Measurements from ENCODE around the gene MAMSTR.

MAMSTR gene

GRCh38 chr19:48735031-48735615 lies 15.6 kb upstream of the MAMSTR start:
- Histone ChIP-seq H3K27ac (ENCODE audit: low read depth, low read length) (no peak overlapping the region), H3K4me3 (ENCODE audit: low read depth in 1 of 5, low read length in 5 of 5) (no peak overlapping the region)

GRCh38 chr19:48734625-48735024 lies 15.1 kb upstream of the MAMSTR start:
- Histone ChIP-seq H3K9ac (ENCODE audit: low read length in 5 of 5) (no peak overlapping the region), H3K36me3 (ENCODE audit: control insufficient read depth in 5 of 5, insufficient read depth in 5 of 5, low read length in 5 of 5) (peaks cover 0 to 13% (median 8%) of the 10 kb centered on the region in 5 donors), H3K27ac (ENCODE audit: low read depth, low read length) (no peak overlapping the region), H3K27me3 (ENCODE audit: control insufficient read depth in 5 of 5, insufficient read depth in 4 of 5, low read length in 5 of 5) (peaks cover 0 to 10% (median 7%) of the 10 kb centered on the region in 5 donors), H3K4me1 (ENCODE audit: control insufficient read depth in 5 of 5, insufficient read depth in 5 of 5, low read length in 5 of 5) (peaks cover 2 to 19% (median 10%) of the 10 kb centered on the region in 5 donors), H3K9me3 (ENCODE audit: control insufficient read depth in 5 of 5, low read length in 5 of 5) (no peaks in the 10 kb centered on the region), H3K4me3 (ENCODE audit: low read depth in 1 of 5, low read length in 5 of 5) (no peak overlapping the region)

More at GRCh38 chr19:48735031-48735615, 15.6 kb upstream of the MAMSTR start:
- Histone ChIP-seq H3K36me3 (ENCODE audit: control insufficient read depth in 5 of 5, insufficient read depth in 5 of 5, low read length in 5 of 5) (peaks cover 0 to 13% (median 8%) of the 10 kb centered on the region in 5 donors), H3K9ac (ENCODE audit: low read length in 5 of 5) (no peak overlapping the region), H3K4me1 (ENCODE audit: control insufficient read depth in 5 of 5, insufficient read depth in 5 of 5, low read length in 5 of 5) (peaks cover 2 to 21% (median 10%) of the 10 kb centered on the region in 5 donors), H3K27me3 (ENCODE audit: control insufficient read depth in 5 of 5, insufficient read depth in 4 of 5, low read length in 5 of 5) (peaks cover 0 to 10% (median 10%) of the 10 kb centered on the region in 5 donors), H3K9me3 (ENCODE audit: control insufficient read depth in 5 of 5, low read length in 5 of 5) (no peaks in the 10 kb centered on the region)

GRCh38 chr19:48731452-48731851 lies 11.9 kb upstream of the MAMSTR start:
- peaks cover 0 to 10% (median 7%) of the 10 kb centered on the region in 5 donors for H3K27me3 ChIP-seq (ENCODE audit: control insufficient read depth in 5 of 5, insufficient read depth in 4 of 5, low read length in 5 of 5)
- peaks cover 0 to 14% (median 1%) of the 10 kb centered on the region in 5 donors for H3K4me1 ChIP-seq (ENCODE audit: control insufficient read depth in 5 of 5, insufficient read depth in 5 of 5, low read length in 5 of 5)
- H3K9me3 ChIP-seq (ENCODE audit: control insufficient read depth in 5 of 5, low read length in 5 of 5), result peaks cover 0 to 2% (median 0%) of the 10 kb centered on the region in 5 donors
- no peak overlapping the region for H3K4me3 ChIP-seq (ENCODE audit: low read depth in 1 of 5, low read length in 5 of 5)
- H3K27ac ChIP-seq (ENCODE audit: low read depth, low read length), result no peak overlapping the region
- H3K36me3 ChIP-seq (ENCODE audit: control insufficient read depth in 5 of 5, insufficient read depth in 5 of 5, low read length in 5 of 5), result peaks cover 0 to 18% (median 16%) of the 10 kb centered on the region in 5 donors
- H3K9ac ChIP-seq (ENCODE audit: low read length in 5 of 5), result no peak overlapping the region

- peaks cover 0 to 33% (median 7%) of the 10 kb centered on the region in 5 donors for H3K4me1 ChIP-seq (ENCODE audit: control insufficient read depth in 5 of 5, insufficient read depth in 5 of 5, low read length in 5 of 5)
- H3K9me3 ChIP-seq (ENCODE audit: control insufficient read depth in 5 of 5, low read length in 5 of 5), result peaks cover 0 to 3% (median 0%) of the 10 kb centered on the region in 5 donors
- H3K27me3 ChIP-seq (ENCODE audit: control insufficient read depth in 5 of 5, insufficient read depth in 4 of 5, low read length in 5 of 5), result peaks cover 0 to 5% (median 2%) of the 10 kb centered on the region in 5 donors
- no peak overlapping the region for H3K27ac ChIP-seq (ENCODE audit: low read depth, low read length)
- H3K36me3 ChIP-seq (ENCODE audit: control insufficient read depth in 5 of 5, insufficient read depth in 5 of 5, low read length in 5 of 5), result peaks cover 0 to 25% (median 14%) of the 10 kb centered on the region in 5 donors
- H3K9ac ChIP-seq (ENCODE audit: low read length in 5 of 5), result no peak overlapping the region
- H3K4me3 ChIP-seq (ENCODE audit: low read depth in 1 of 5, low read length in 5 of 5), result no peak overlapping the region
Observed at GRCh38 chr19:48728911-48729664, 9.6 kb upstream of the MAMSTR start.

- peaks cover 0 to 35% (median 7%) of the 10 kb centered on the region in 5 donors for H3K4me1 ChIP-seq (ENCODE audit: control insufficient read depth in 5 of 5, insufficient read depth in 5 of 5, low read length in 5 of 5)
- no peak overlapping the region for H3K9ac ChIP-seq (ENCODE audit: low read length in 5 of 5)
- H3K9me3 ChIP-seq (ENCODE audit: control insufficient read depth in 5 of 5, low read length in 5 of 5), result peaks cover 0 to 3% (median 0%) of the 10 kb centered on the region in 5 donors
- H3K36me3 ChIP-seq (ENCODE audit: control insufficient read depth in 5 of 5, insufficient read depth in 5 of 5, low read length in 5 of 5), result peaks cover 0 to 29% (median 6%) of the 10 kb centered on the region in 5 donors
- H3K27ac ChIP-seq (ENCODE audit: low read depth, low read length), result peak overlapping the region; percentile 97
- no peak overlapping the region for H3K4me3 ChIP-seq (ENCODE audit: low read depth in 1 of 5, low read length in 5 of 5)
- H3K27me3 ChIP-seq (ENCODE audit: control insufficient read depth in 5 of 5, insufficient read depth in 4 of 5, low read length in 5 of 5), result peaks cover 0 to 5% (median 0%) of the 10 kb centered on the region in 5 donors
Observed at GRCh38 chr19:48726556-48726955, 7.0 kb upstream of the MAMSTR start.

GRCh38 chr19:48724796-48725753 lies 5.5 kb upstream of the MAMSTR start:
- Histone ChIP-seq H3K4me1 (ENCODE audit: control insufficient read depth in 5 of 5, insufficient read depth in 5 of 5, low read length in 5 of 5) (peaks cover 11 to 45% (median 18%) of the 10 kb centered on the region in 5 donors), H3K9me3 (ENCODE audit: control insufficient read depth in 5 of 5, low read length in 5 of 5) (peaks cover 0 to 3% (median 0%) of the 10 kb centered on the region in 5 donors), H3K9ac (ENCODE audit: low read length in 5 of 5) (peak overlapping the region in 1 of 5 donors; percentile 23), H3K4me3 (ENCODE audit: low read depth in 1 of 5, low read length in 5 of 5) (peak overlapping the region in 3 of 5 donors; percentile 17 to 25 (median 17)), H3K27me3 (ENCODE audit: control insufficient read depth in 5 of 5, insufficient read depth in 4 of 5, low read length in 5 of 5) (peaks cover 0 to 6% (median 0%) of the 10 kb centered on the region in 5 donors), H3K36me3 (ENCODE audit: control insufficient read depth in 5 of 5, insufficient read depth in 5 of 5, low read length in 5 of 5) (peaks cover 0 to 38% (median 11%) of the 10 kb centered on the region in 5 donors), H3K27ac (ENCODE audit: low read depth, low read length) (peak overlapping the region; percentile 97)

- Histone ChIP-seq H3K36me3 (ENCODE audit: control insufficient read depth in 5 of 5, insufficient read depth in 5 of 5, low read length in 5 of 5) (peaks cover 0 to 34% (median 11%) of the 10 kb centered on the region in 5 donors), H3K4me1 (ENCODE audit: control insufficient read depth in 5 of 5, insufficient read depth in 5 of 5, low read length in 5 of 5) (peaks cover 14 to 58% (median 30%) of the 10 kb centered on the region in 5 donors)
Observed at GRCh38 chr19:48722196-48722708, 2.7 kb upstream of the MAMSTR start.

GRCh38 chr19:48720613-48721296 lies 1.2 kb upstream of the MAMSTR start:
- no peaks in the 10 kb centered on the region for H3K9me3 ChIP-seq (ENCODE audit: control insufficient read depth in 5 of 5, low read length in 5 of 5)
- peaks cover 14 to 55% (median 41%) of the 10 kb centered on the region in 5 donors for H3K4me1 ChIP-seq (ENCODE audit: control insufficient read depth in 5 of 5, insufficient read depth in 5 of 5, low read length in 5 of 5)
- H3K9ac ChIP-seq (ENCODE audit: low read length in 5 of 5), result peak overlapping the region in 4 of 5 donors; percentile 55 to 77 (median 74)
- peak overlapping the region; percentile 68 to 76 (median 73) for H3K4me3 ChIP-seq (ENCODE audit: low read depth in 1 of 5, low read length in 5 of 5)
- peaks cover 0 to 6% (median 0%) of the 10 kb centered on the region in 5 donors for H3K27me3 ChIP-seq (ENCODE audit: control insufficient read depth in 5 of 5, insufficient read depth in 4 of 5, low read length in 5 of 5)
- peak overlapping the region; percentile 69 for H3K27ac ChIP-seq (ENCODE audit: low read depth, low read length)
- H3K36me3 ChIP-seq (ENCODE audit: control insufficient read depth in 5 of 5, insufficient read depth in 5 of 5, low read length in 5 of 5), result peaks cover 0 to 27% (median 7%) of the 10 kb centered on the region in 5 donors

More at GRCh38 chr19:48722196-48722708, 2.7 kb upstream of the MAMSTR start:
- Histone ChIP-seq H3K4me3 (ENCODE audit: low read depth in 1 of 5, low read length in 5 of 5) (no peak overlapping the region), H3K9me3 (ENCODE audit: control insufficient read depth in 5 of 5, low read length in 5 of 5) (peaks cover 0 to 3% (median 0%) of the 10 kb centered on the region in 5 donors), H3K27me3 (ENCODE audit: control insufficient read depth in 5 of 5, insufficient read depth in 4 of 5, low read length in 5 of 5) (peaks cover 0 to 6% (median 0%) of the 10 kb centered on the region in 5 donors), H3K9ac (ENCODE audit: low read length in 5 of 5) (no peak overlapping the region), H3K27ac (ENCODE audit: low read depth, low read length) (no peak overlapping the region)

GRCh38 chr19:48720251-48720612 lies 707 bp upstream of the MAMSTR start:
- Histone ChIP-seq H3K36me3 (ENCODE audit: control insufficient read depth in 5 of 5, insufficient read depth in 5 of 5, low read length in 5 of 5) (peaks cover 0 to 27% (median 7%) of the 10 kb centered on the region in 5 donors), H3K9ac (ENCODE audit: low read length in 5 of 5) (no peak overlapping the region), H3K27me3 (ENCODE audit: control insufficient read depth in 5 of 5, insufficient read depth in 4 of 5, low read length in 5 of 5) (peaks cover 0 to 6% (median 0%) of the 10 kb centered on the region in 5 donors), H3K4me3 (ENCODE audit: low read depth in 1 of 5, low read length in 5 of 5) (peak overlapping the region; percentile 68 to 76 (median 73)), H3K27ac (ENCODE audit: low read depth, low read length) (no peak overlapping the region), H3K9me3 (ENCODE audit: control insufficient read depth in 5 of 5, low read length in 5 of 5) (no peaks in the 10 kb centered on the region), H3K4me1 (ENCODE audit: control insufficient read depth in 5 of 5, insufficient read depth in 5 of 5, low read length in 5 of 5) (peaks cover 14 to 55% (median 43%) of the 10 kb centered on the region in 5 donors)

Data from subcutaneous abdominal adipose tissue (tissue), 5 donors.